NCI-H748 (cell line): ENCODE results near the gene PDZRN3.

Experiments used
- DNase-seq: peaks from one replicate; lab custom pipeline; 2025; ENCODE audit not compliant: unreplicated experiment; lab: John Stamatoyannopoulos, UW

Gene PDZRN3

GRCh38 chr3:73431183-73431900 is 193.4 kb downstream of the PDZRN3 start:
- DNase-seq = peak; percentile 95

GRCh38 chr3:73427048-73427706 is 197.6 kb downstream of the PDZRN3 start:
- DNase-seq = no peak

GRCh38 chr3:73426606-73427005 is 198.1 kb downstream of the PDZRN3 start:
- peak; percentile 46 for DNase-seq

- DNase-seq = no peak
These were observed 201.6 kb downstream of the PDZRN3 start for GRCh38 chr3:73423116-73423515.

GRCh38 chr3:73422571-73422970 is 202.2 kb downstream of the PDZRN3 start:
- DNase-seq = no peak

GRCh38 chr3:73419942-73420341 is 204.8 kb downstream of the PDZRN3 start:
- no peak for DNase-seq

GRCh38 chr3:73419179-73419803 is 205.4 kb downstream of the PDZRN3 start:
- DNase-seq = no peak

GRCh38 chr3:73418681-73419080 is 206.1 kb downstream of the PDZRN3 start:
- DNase-seq = no peak

GRCh38 chr3:73415118-73415517 is 209.6 kb downstream of the PDZRN3 start:
- DNase-seq = no peak

GRCh38 chr3:73413619-73414018 is 211.1 kb downstream of the PDZRN3 start:
- DNase-seq = no peak

- no peak for DNase-seq
These were observed 212.7 kb downstream of the PDZRN3 start for GRCh38 chr3:73411993-73412392.

GRCh38 chr3:73411545-73411944 is 213.2 kb downstream of the PDZRN3 start:
- no peak for DNase-seq

- no peak for DNase-seq
These were observed 215.5 kb downstream of the PDZRN3 start for GRCh38 chr3:73409138-73409763.

- DNase-seq = no peak
These were observed 216.1 kb downstream of the PDZRN3 start for GRCh38 chr3:73408634-73409033.

- no peak for DNase-seq
These were observed 217.2 kb downstream of the PDZRN3 start for GRCh38 chr3:73407577-73407976.

GRCh38 chr3:73405853-73406252 is 218.9 kb downstream of the PDZRN3 start:
- DNase-seq = no peak

- no peak for DNase-seq
These were observed 219.7 kb downstream of the PDZRN3 start for GRCh38 chr3:73405000-73405399.

GRCh38 chr3:73404435-73404834 is 220.3 kb downstream of the PDZRN3 start:
- DNase-seq = no peak

- DNase-seq = no peak
These were observed 221.3 kb downstream of the PDZRN3 start for GRCh38 chr3:73403444-73403843.

- no peak for DNase-seq
These were observed 223.0 kb downstream of the PDZRN3 start for GRCh38 chr3:73401616-73402279.

- no peak for DNase-seq
These were observed 223.7 kb downstream of the PDZRN3 start for GRCh38 chr3:73401059-73401458.
